HuH-7 (cell line): ENCODE measurements around the gene PCDHAC2.

Source experiments
- DNase-seq: peaks from one replicate; pipeline ENCODE4 v3.0.0; 2011; ENCODE audit warnings: low spot score

Gene PCDHAC2

GRCh38 chr5:140966293-140967225 lies at the start of gene PCDHAC2:
PCDHAC2 (plus strand) TSS chr5:140966476; CDS start chr5:140966767, 291 bp downstream.
- no peak for DNase-seq

- DNase-seq: no peak
Measured at GRCh38 chr5:140923601-140924000, 42.7 kb upstream of the PCDHAC2 start.

- peak; percentile 48 for DNase-seq
Measured at GRCh38 chr5:140925806-140926442, 40.4 kb upstream of the PCDHAC2 start, which contains the start of gene PCDHAC1. PCDHAC1 (plus strand) TSS chr5:140926299; CDS start chr5:140926893, 594 bp downstream.

GRCh38 chr5:140926443-140927227 lies 39.6 kb upstream of the PCDHAC2 start:
- peak; percentile 72 for DNase-seq

- DNase-seq: no peak
Measured at GRCh38 chr5:140927228-140927573, 39.1 kb upstream of the PCDHAC2 start.

- no peak for DNase-seq
Measured at GRCh38 chr5:140934964-140935606, 31.2 kb upstream of the PCDHAC2 start.

- DNase-seq: no peak
Measured at GRCh38 chr5:140946578-140946977, 19.7 kb upstream of the PCDHAC2 start.

- no peak for DNase-seq
Measured at GRCh38 chr5:140951636-140952035, 14.6 kb upstream of the PCDHAC2 start.

- no peak for DNase-seq
Measured at GRCh38 chr5:140953234-140953633, 13.0 kb upstream of the PCDHAC2 start.

GRCh38 chr5:140962190-140962589 lies 4.1 kb upstream of the PCDHAC2 start:
- no peak for DNase-seq

GRCh38 chr5:140964356-140964755 lies 1.9 kb upstream of the PCDHAC2 start:
- no peak for DNase-seq

GRCh38 chr5:140965905-140966292 lies 377 bp upstream of the PCDHAC2 start:
- no peak for DNase-seq

- DNase-seq: no peak
Measured at GRCh38 chr5:140967226-140967893, 1.1 kb downstream of the PCDHAC2 start.

GRCh38 chr5:140969880-140970279 lies 3.6 kb downstream of the PCDHAC2 start:
- DNase-seq: no peak

GRCh38 chr5:140973550-140973949 lies 7.3 kb downstream of the PCDHAC2 start:
- DNase-seq: no peak

GRCh38 chr5:140977003-140977402 lies 10.7 kb downstream of the PCDHAC2 start:
- no peak for DNase-seq

- peak; percentile 7 for DNase-seq
Measured at GRCh38 chr5:140978260-140978659, 12.0 kb downstream of the PCDHAC2 start.

- DNase-seq: no peak
Measured at GRCh38 chr5:140978983-140979382, 12.7 kb downstream of the PCDHAC2 start.

GRCh38 chr5:140982083-140982716 lies 15.9 kb downstream of the PCDHAC2 start:
- DNase-seq: no peak

- no peak for DNase-seq
Measured at GRCh38 chr5:140986117-140986521, 19.8 kb downstream of the PCDHAC2 start.

- DNase-seq: no peak
Measured at GRCh38 chr5:140988100-140988499, 21.8 kb downstream of the PCDHAC2 start.
